Left renal pelvis (tissue), 4 donors: Measurements from ENCODE around the gene SUSD4. TPM values are rescaled to one million over a fixed set of nuclear protein-coding genes. Genes with fewer than 3 reads are reported as not detected.
"Not testable (repeated sequence)": the region's sequence is repeated elsewhere in the genome, so short reads cannot be mapped to it uniquely, and the experiment has no call there.

Experiments
- DNase-seq, 4 donors: peaks; one replicate each; pipeline ENCODE4 v3.0.0-alpha.2; 2013; ENCODE audit warnings: low read depth in 4 of 4, low spot score in 3 of 4
- polyA plus RNA-seq, 4 donors: library from polyadenylated mRNA; unstranded; fragments of 120-200 nt; gene quantifications; one replicate each; pipeline ENCODE4 v1.2.1, GENCODE V29; 2013; ENCODE audit not compliant: insufficient read length in 4 of 4

Gene SUSD4
- 10 to 100 TPM in 3 of 4 donors, under 1 TPM in 1; 0.91 to 21.1 (median 18.4) TPM for polyA plus RNA-seq

- DNase-seq = peak in 2 of 4 donors; percentile 23 to 58
These were observed at the start of gene SUSD4 for GRCh38 chr1:223363856-223364684. SUSD4 (minus strand) TSS chr1:223364176; CDS start chr1:223363425, 751 bp downstream.

GRCh38 chr1:223413216-223413615 is 49.2 kb upstream of the SUSD4 start:
- no peak for DNase-seq

DNA sequence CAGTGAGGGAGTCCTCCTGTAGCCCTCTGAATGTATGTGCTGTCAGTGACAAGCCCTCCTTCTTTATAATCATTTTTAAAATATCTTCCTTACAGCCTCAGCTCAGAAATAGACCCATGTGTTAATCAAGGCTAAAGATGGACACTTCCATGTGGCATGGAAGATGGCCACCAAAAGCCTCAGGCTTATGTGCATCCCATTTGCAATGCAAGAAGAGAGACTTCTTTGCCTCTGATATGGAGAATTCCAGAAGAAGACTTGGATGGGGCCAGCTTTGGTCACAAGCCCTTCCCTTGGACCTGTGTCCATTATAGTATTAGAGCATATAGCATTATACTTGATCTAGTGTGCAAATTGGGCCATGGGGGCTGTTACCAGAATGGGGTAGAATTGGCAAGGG is 47.7 kb upstream of the SUSD4 start:
- DNase-seq = no peak

DNA sequence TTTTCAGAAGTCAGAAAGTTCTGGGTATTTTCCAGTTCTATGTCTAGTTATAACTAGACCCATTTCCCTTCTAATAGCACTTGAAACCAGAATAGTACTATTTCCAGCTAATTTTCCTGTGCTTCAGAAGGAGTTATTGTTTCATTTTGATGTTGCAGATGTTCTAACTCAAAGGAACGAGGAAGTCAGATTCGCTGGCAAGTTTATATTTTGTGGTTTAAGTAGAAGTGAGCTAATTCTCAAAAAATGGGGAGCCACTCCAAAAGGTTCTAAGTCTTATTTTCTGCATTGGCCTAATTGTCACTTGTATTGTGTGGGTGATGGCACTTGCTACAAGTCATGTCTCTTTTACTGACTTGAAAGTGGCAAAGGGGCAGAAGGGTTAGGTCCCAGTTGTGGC is 47.3 kb upstream of the SUSD4 start:
- DNase-seq = no peak

DNA sequence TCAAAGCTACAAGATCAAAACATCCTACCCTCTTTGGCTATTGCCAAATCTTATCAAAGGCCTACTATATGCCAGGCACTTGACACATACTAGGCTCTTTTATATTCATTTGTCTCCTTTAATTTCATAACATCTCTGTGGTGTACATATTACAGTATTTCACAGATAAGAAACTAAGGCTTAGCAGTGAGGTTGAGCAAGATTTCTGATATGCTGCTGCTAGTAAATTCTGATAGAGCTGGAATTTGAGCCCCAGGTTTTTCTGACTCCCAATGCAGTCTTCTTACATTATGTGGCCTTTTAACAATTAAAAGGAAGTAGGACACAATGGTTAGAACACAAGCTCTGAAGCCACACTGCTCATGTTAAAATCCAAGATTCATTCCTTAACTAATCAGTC is 46.1 kb upstream of the SUSD4 start:
- DNase-seq = no peak

- DNase-seq = no peak
These were observed 41.5 kb upstream of the SUSD4 start for GRCh38 chr1:223405507-223405906.

DNA sequence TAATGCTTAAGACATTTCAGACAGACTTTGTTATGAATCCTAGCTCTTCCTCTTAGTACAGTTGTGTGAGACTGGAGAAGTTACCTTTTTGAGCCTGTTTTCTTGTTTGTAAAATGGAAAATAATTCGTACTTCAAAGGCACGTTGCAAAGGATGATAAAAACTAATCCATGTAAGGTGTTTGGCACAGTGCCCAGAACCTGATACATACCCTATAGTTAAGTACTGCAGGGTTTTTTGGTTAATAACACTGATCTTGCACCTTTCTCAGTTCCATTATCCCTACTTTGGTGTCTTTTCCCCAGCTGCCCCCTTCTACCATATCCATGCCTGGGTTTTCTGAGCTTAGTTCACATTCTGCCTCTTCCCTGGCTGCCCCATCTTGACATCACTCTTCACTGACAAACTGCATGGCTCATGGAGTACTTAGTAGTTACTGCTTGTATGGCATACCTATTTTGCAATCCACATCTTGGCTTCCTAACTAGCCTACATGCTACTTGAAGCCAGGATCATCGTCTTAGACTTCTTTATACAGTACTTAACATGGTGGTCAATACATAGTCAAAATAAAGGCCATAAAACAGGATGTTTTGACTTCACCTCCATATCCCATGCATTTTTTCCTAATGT is 39.3 kb upstream of the SUSD4 start:
- DNase-seq = no peak

GRCh38 chr1:223402790-223403142 is 38.8 kb upstream of the SUSD4 start:
- no peak for DNase-seq

- no peak for DNase-seq
These were observed 38.2 kb upstream of the SUSD4 start for GRCh38 chr1:223401873-223402789.

GRCh38 chr1:223399393-223399792 is 35.4 kb upstream of the SUSD4 start:
- not testable (repeated sequence) for DNase-seq

- DNase-seq = no peak
These were observed 30.7 kb upstream of the SUSD4 start for GRCh38 chr1:223394706-223395105.

DNA sequence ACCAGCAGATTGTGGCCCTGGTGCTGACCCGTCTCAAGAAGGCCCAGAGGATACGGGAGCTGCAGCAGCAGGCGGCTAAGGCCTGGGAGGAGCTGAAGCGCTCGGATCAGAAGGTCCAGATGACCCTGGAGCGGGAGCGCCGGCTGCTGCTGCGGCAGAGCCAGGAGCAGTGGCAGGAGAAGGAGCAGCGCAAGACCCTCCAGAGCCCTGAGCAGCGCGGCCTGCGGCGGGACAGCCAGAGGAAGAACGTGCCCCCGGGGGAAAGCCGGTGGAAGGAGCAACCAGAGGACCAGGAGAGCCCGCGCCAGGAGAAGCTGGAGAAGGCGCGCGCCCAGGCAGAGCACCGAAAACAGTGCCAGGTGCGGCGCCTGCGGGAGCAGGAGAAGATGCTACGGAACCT is 30.3 kb upstream of the SUSD4 start:
- no peak for DNase-seq

DNA sequence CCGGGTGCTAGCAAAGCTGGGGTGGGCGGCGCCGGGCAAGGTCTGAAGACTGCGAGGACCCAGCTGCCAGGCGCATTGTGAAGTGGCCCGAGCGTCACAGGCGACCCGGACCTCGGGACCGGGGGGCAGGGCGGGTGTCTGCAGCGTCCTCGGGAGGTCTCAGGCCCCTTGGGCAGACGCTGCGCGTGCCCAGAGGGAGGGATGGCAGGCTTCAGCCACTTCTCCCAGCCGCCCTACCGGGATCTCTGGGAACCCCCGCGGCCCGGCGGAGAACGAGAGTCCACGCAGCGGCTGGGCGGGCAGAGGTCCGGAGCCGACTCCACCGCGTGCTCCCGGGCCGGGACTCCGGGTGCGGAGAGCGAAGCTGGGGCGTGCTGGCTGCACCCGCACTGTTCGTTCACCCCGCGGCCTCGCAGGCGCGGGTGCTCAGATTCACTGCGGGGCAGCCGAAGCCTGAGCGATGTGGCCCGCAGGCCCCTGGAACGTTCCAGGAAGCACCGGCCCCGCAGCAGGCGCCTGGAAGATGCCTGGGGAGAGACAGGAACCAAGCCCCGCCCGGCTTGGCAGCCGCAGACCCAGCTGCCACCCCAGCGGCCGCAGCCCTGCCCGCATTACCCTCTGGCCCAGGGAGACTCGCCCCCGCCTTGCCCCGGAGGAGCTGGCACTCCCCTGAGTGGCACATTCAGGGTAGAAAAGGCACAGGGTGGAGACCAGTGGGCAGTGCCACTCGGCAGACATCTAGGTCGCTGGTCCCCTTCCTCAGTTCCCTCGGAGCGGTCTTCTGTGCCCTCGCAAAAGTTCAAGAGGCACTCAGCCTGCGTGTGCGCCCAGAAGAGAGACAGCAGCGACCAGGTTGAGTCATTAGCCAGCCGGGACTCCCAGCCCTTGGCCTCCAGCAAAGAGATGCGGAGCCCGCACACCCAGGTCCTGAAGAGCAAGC is 29.6 kb upstream of the SUSD4 start, which contains the start of gene CCDC185:
CCDC185 (plus strand) TSS at position 141 of the 940 bp plus-strand sequence; CDS start at position 202, 61 bp downstream.
- DNase-seq = no peak

DNA sequence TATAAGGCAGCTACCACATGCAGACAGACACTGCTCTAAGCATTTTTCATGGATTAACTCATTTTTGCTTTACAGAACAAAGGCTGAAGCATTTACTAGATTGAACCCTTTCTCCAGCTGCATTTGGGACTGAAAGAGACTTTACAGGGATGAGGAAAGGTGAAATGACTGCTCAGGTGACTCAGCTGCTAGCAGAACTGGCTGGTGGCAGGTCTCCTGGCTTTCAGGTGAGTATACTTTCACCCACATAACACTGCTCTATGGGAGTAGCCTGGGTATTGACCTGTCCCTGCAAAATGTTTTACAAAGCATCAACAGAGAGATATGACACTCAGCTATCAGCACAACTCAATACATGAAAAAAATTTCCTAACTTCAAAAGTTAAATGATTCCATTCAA is 26.6 kb upstream of the SUSD4 start:
- no peak for DNase-seq

GRCh38 chr1:223386013-223386412 is 22.0 kb upstream of the SUSD4 start:
- DNase-seq = no peak

GRCh38 chr1:223378754-223379153 is 14.8 kb upstream of the SUSD4 start:
- DNase-seq = no peak

GRCh38 chr1:223374064-223374610 is 10.2 kb upstream of the SUSD4 start:
- DNase-seq = no peak

GRCh38 chr1:223364685-223365382 is 858 bp upstream of the SUSD4 start:
- DNase-seq = peak in 1 of 4 donors; percentile 11
